ENCODE measurements around the gene PHLDB1.

- TF ChIP-seq EZH2 (IDR thresholded peaks at IDR 0.05), result no peak
- no peak for TF ChIP-seq POLR2AphosphoS5 (IDR thresholded peaks at IDR 0.05; ENCODE audit: borderline replicate concordance, low read depth, low read length)
- no peak for TF ChIP-seq FOXP2 (optimal IDR thresholded peaks at IDR 0.05; ENCODE audit: control extremely low read depth, extremely low read length, insufficient read depth)
These were observed 42.5 kb downstream of the PHLDB1 start for GRCh38 chr11:118649941-118650340.
